Cardiac muscle cell (in vitro differentiated cells and primary cell): ENCODE measurements around the gene DCD. TPM values are rescaled to one million over a fixed set of nuclear protein-coding genes. Genes with fewer than 3 reads are reported as not detected.

Experiments
- DNase-seq, 2 donors: peaks; one replicate each; pipeline versions ENCODE4 v3.0.0 to v3.0.0-alpha.2; 2010 to 2017; ENCODE audit warnings: low read depth in 1 of 2, low spot score in 1 of 2
- H3K27ac ChIP-seq: fragments of 200-600 bp; sonication (generic); 2 replicates; pipeline ENCODE4 v1.5.1; 2016
- H3K27me3 ChIP-seq: fragments of 200-600 bp; sonication (generic); 2 replicates; pipeline ENCODE4 v1.6.0; 2016; ENCODE audit warnings: control low read depth
- H3K36me3 ChIP-seq: fragments of 200-600 bp; sonication (generic); 2 replicates; pipeline ENCODE4 v1.5.1; 2016; ENCODE audit warnings: control low read depth
- H3K4me1 ChIP-seq: fragments of 200-600 bp; sonication (generic); 2 replicates; pipeline ENCODE4 v1.8.1; 2017; ENCODE audit warnings: low read depth, mild to moderate bottlenecking, mixed run types
- H3K4me3 ChIP-seq: fragments of 200-600 bp; sonication (generic); 2 replicates; pipeline ENCODE4 v1.5.1; 2016; ENCODE audit warnings: mild to moderate bottlenecking
- H3K9me3 ChIP-seq: fragments of 200-600 bp; sonication (generic); 2 replicates; pipeline ENCODE4 v1.5.1; 2017; ENCODE audit warnings: low read depth, mild to moderate bottlenecking, control low read depth
- polyA plus RNA-seq: library from polyadenylated mRNA; unstranded; fragments of >200 nt; fragmentation: Nextera tagmentation; extraction: Ambion mirVana; gene quantifications from 2 replicates; pipeline ENCODE4 v1.2.1, GENCODE V29; 2016
- total RNA-seq: library from RNA; depleted of rRNA; stranded (reverse); fragments of >200 nt; gene quantifications from 2 replicates; pipeline ENCODE4 v1.2.3, GENCODE V29; 2016
- TF ChIP-seq, protein P1 (sequence below): IDR thresholded peaks from 2 replicates; pipeline ENCODE4 v1.5.1; 2012; ENCODE audit warnings: low read depth, mild to moderate bottlenecking, low read length

DCD gene
- total and polyA plus RNA-seq, 2 experiments from 2014 or later = 0.22 TPM; not detected in 1

DNA sequence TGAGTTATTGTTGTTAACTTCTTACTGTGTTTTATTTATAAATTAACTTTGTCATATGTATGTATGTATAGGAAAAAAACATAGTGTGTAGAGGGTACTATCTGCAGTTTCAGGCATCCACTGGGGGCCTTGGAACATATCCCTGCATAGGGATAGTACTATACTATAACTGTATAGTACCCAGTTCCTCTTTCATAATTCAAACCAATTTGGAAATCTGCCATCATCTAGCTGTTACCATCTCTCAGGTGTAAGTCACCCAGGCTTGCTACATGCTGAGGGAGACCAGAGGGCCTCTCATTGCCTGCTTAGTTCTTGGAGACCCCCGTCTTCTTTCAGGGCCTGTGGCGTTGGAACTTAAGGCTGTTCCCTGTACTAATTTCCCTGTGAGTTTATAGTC is 12.9 kb upstream of the DCD start:
- DNase-seq = no peak
- Histone ChIP-seq H3K4me3 (no peak overlapping the region), H3K36me3 (no peaks in the 10 kb centered on the region), H3K27me3 (no peaks in the 10 kb centered on the region), H3K4me1 (no peaks in the 10 kb centered on the region), H3K9me3 (no peaks in the 10 kb centered on the region), H3K27ac (no peak overlapping the region)
- TF ChIP-seq, protein P1, sequence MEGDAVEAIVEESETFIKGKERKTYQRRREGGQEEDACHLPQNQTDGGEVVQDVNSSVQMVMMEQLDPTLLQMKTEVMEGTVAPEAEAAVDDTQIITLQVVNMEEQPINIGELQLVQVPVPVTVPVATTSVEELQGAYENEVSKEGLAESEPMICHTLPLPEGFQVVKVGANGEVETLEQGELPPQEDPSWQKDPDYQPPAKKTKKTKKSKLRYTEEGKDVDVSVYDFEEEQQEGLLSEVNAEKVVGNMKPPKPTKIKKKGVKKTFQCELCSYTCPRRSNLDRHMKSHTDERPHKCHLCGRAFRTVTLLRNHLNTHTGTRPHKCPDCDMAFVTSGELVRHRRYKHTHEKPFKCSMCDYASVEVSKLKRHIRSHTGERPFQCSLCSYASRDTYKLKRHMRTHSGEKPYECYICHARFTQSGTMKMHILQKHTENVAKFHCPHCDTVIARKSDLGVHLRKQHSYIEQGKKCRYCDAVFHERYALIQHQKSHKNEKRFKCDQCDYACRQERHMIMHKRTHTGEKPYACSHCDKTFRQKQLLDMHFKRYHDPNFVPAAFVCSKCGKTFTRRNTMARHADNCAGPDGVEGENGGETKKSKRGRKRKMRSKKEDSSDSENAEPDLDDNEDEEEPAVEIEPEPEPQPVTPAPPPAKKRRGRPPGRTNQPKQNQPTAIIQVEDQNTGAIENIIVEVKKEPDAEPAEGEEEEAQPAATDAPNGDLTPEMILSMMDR = no peak

DNA sequence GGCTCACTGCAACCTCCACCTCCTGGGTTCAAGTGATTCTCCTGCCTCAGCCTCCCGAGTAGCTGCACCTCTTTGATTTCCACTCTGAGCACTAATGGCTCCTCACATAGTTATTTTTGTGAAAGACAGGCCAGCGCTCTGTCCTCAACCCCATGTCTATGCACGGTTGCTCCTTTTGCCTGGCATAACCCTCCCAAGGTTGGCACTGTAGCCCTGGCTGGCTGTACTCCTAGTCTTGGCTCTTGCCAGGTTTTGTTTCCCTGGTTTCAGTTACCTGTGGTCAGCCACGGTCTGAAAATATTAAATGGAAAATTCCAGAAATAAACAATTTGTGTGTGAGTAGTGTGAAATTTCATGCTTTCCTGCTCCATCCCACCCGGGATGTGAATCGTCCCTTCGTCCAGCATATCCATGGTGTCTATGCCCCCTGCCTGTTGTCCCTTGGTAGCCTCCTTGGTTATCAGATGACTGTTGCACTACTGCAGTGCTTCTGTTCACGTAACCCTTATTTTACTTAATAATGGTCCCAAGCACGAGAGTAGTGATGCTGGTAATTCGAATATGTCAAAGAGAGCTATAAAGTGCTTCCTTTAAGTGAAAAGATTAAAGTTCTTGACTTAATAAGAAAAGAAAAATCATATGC is 12.3 kb upstream of the DCD start:
- H3K27me3 ChIP-seq = no peaks in the 10 kb centered on the region
- H3K27ac ChIP-seq = no peak overlapping the region
- TF ChIP-seq, protein P1 = no peak
- no peak for DNase-seq
- no peak overlapping the region for H3K4me3 ChIP-seq
- no peaks in the 10 kb centered on the region for H3K36me3 ChIP-seq
- no peaks in the 10 kb centered on the region for H3K4me1 ChIP-seq
- no peaks in the 10 kb centered on the region for H3K9me3 ChIP-seq

DNA sequence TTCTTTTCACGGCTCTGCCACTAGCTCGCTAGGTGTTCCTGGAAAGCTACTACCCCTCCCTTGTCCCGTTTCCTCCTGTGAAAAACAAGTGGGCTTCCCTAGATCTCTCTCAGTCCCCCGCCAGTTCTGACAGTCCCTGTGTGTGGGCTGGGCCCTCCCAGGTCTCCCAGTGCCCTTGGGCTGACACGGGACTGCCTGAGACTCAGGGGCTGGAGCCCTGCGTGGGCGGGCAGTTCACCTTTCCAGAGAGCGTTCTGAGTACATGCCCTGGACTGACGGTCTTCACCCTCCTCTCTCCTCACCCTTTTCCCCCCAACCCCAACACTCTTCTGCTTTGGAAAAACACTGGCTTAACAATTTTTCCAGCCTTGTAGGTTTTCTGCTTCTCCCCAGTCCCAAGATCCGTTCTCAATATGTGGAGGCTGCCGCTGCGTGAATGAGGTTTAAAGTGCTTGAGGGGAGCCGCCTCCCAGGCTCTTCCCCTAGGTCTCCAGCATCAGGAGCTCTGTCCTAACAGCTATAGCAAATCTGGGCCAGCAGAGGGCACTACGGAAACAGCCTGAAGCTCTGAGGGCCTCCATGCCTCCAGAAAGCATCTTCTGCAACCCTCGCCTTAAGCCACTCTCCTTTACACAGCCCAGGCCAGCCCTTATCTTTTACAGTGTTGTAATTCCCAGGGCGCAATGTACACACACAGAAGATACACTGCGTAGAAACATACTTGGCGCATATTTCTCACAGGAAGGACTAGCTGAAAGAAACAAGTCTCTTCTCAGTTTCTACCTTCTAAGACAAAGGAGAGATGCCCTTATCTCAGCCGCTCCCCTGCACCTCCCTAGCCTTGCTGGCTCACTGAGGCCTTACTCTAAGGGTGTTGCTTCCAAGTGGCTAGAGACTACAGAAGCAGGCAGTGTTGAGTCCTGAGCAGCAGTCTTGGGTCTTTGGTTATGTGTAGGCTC is 10.4 kb upstream of the DCD start:
- H3K27ac ChIP-seq = no peak overlapping the region
- no peaks in the 10 kb centered on the region for H3K4me1 ChIP-seq
- H3K4me3 ChIP-seq = no peak overlapping the region
- DNase-seq = peak; percentile 20 to 62
- H3K27me3 ChIP-seq = no peaks in the 10 kb centered on the region
- H3K36me3 ChIP-seq = no peaks in the 10 kb centered on the region
- H3K9me3 ChIP-seq = no peaks in the 10 kb centered on the region
- TF ChIP-seq, protein P1 = peak; percentile 73

DNA sequence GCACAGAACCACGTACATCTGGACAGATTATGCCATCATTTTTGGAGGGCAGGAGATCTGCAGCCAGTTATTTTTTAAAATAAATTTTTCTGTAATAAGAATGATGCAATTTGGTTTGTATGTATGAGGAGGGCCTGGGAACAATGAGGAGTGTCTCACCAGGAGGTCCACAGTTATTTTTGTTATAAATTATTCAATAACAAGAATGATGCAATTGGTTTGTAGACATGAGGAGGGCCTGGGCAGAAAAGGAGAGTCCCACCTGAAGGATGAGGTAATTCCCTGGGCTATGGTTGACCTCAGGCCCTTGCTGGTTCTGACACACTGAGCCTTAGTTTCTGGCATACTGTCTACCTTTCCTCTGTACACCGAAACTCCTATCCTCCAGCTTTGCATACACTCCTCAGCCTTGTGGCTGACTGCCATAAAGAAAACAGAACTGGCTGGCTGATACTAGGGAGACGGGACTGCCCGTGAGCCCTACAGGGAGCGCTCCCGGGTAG is 9.0 kb upstream of the DCD start:
- TF ChIP-seq, protein P1 = no peak
- Histone ChIP-seq H3K27me3 (no peaks in the 10 kb centered on the region), H3K27ac (no peak overlapping the region), H3K4me3 (no peak overlapping the region), H3K4me1 (no peaks in the 10 kb centered on the region), H3K36me3 (no peaks in the 10 kb centered on the region), H3K9me3 (no peaks in the 10 kb centered on the region)
- no peak for DNase-seq

DNA sequence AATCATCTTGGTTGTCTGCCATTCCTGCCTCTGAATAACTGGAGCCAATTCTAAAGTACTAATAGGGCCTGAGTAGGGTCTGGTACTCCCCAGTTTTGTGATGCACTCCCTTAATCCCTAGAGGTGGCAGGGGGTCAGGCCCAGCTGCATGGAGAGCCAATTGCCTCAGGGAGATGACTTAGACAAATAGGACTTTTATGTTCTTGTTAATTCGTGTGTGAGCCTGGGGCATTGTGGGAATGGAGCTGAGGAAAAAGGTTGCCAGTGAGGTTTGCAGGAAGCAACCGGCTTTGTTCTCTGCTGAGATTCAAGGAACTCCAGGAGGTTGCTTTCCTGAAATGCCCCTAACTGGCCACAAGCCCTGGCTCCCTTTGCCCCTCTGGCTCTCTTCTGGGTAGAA is 6.8 kb upstream of the DCD start:
- TF ChIP-seq, protein P1 = no peak
- Histone ChIP-seq H3K9me3 (no peaks in the 10 kb centered on the region), H3K4me1 (peaks cover 9% of the 10 kb centered on the region), H3K36me3 (no peaks in the 10 kb centered on the region), H3K27ac (no peak overlapping the region), H3K27me3 (no peaks in the 10 kb centered on the region), H3K4me3 (no peak overlapping the region)
- no peak for DNase-seq
